HG03045 (cell line): ENCODE measurements around the gene TRPM6.
"Not testable (repeated sequence)": the region's sequence is repeated elsewhere in the genome, so short reads cannot be mapped to it uniquely, and the experiment has no call there.

ENCODE experiments used
- ATAC-seq: cut with Tn5 transposase; IDR thresholded peaks from one replicate; pipeline ENCODE4 v1.9.1; 2021; ENCODE audit warnings: mild to moderate bottlenecking, moderate library complexity; ENCODE audit not compliant: unreplicated experiment

Gene TRPM6, protein sequence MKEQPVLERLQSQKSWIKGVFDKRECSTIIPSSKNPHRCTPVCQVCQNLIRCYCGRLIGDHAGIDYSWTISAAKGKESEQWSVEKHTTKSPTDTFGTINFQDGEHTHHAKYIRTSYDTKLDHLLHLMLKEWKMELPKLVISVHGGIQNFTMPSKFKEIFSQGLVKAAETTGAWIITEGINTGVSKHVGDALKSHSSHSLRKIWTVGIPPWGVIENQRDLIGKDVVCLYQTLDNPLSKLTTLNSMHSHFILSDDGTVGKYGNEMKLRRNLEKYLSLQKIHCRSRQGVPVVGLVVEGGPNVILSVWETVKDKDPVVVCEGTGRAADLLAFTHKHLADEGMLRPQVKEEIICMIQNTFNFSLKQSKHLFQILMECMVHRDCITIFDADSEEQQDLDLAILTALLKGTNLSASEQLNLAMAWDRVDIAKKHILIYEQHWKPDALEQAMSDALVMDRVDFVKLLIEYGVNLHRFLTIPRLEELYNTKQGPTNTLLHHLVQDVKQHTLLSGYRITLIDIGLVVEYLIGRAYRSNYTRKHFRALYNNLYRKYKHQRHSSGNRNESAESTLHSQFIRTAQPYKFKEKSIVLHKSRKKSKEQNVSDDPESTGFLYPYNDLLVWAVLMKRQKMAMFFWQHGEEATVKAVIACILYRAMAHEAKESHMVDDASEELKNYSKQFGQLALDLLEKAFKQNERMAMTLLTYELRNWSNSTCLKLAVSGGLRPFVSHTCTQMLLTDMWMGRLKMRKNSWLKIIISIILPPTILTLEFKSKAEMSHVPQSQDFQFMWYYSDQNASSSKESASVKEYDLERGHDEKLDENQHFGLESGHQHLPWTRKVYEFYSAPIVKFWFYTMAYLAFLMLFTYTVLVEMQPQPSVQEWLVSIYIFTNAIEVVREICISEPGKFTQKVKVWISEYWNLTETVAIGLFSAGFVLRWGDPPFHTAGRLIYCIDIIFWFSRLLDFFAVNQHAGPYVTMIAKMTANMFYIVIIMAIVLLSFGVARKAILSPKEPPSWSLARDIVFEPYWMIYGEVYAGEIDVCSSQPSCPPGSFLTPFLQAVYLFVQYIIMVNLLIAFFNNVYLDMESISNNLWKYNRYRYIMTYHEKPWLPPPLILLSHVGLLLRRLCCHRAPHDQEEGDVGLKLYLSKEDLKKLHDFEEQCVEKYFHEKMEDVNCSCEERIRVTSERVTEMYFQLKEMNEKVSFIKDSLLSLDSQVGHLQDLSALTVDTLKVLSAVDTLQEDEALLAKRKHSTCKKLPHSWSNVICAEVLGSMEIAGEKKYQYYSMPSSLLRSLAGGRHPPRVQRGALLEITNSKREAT (N-terminal part only)

DNA sequence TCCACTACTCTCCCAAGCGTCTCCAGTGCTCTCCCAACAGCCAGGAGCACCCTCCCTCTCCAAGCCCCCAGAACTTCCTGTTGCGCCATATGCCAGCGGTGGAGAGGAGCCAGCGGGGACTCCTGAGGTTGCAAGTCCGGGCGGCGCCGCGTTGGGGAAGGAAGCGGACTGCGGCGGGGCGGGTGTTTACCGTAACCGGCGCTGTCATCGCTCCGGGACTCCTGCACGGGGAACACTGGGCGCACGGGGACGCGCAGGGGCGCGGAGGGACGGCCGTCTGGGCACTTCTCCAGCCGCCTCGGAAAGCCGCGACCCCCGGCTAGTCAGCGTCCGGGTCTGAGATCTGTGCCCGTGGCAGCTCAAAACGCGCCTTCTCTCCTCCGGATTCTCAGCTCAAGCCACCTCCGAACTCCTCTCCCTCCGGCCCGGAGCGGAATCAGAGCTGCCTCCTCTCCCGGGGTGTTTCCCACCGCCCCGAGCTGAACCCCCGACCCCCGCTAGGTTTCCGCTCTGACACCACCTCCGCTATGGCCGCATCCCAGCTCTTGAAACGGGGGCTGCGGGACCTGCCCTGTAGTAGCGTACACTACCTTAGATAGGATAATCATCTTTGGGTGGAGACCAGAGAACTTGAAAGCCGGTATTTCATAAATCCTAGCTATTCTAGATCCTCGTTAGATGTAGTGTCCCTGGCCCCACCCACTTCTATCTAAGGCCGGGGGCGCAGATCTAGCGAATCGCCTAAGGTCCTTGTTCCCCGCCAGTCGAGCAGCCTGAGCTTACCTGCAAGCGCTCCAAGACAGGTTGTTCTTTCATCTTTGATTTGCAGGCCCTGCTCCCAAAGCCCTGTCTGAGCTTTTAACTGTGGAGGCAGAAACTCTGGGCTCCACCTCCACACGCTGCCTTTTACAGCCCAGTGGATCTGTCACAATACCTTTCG is at the start of gene TRPM6:
Gene TRPM6, minus strand, starts transcription at position 881 of the 940 bp plus-strand sequence. Its CDS starts 65 bp downstream, at position 816.
- ATAC-seq: no peak

DNA sequence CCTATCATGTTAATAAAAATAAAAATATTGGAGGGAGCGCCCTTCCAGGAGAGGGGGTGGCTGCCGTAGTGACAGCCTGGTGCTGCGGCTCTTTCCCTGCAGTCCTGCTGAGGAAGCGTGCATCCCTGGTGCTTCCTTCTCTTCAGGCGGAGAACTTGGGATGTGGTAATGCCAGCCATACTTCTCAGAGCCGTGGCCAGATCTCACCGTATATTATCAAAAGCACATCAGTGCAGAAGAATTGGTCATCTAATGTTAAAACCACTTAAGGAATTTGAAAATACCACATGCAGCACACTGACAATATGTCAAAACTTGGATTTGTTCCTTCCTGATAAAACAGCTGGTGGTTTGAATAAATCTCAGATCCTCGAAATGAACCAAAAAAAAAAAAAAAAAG is 47.3 kb upstream of the TRPM6 start:
- no peak for ATAC-seq

DNA sequence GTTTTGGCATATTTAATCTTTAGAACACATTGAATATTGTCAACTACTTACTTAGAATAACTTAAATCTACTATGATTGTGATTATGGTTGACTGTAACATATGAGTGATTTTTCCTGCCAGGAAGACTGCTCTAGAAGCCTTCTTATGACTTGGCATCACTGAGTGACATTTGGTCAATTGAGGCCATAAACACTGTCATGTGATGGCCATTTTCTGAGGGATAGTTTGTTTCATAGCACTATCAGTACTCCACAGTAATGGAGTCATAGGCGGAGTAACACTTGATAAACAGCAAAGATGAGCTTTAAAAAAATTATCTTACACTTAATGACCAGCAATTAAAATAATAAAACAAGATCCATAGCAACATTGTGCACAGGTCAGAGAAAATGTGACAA is 34.0 kb upstream of the TRPM6 start:
- no peak for ATAC-seq

DNA sequence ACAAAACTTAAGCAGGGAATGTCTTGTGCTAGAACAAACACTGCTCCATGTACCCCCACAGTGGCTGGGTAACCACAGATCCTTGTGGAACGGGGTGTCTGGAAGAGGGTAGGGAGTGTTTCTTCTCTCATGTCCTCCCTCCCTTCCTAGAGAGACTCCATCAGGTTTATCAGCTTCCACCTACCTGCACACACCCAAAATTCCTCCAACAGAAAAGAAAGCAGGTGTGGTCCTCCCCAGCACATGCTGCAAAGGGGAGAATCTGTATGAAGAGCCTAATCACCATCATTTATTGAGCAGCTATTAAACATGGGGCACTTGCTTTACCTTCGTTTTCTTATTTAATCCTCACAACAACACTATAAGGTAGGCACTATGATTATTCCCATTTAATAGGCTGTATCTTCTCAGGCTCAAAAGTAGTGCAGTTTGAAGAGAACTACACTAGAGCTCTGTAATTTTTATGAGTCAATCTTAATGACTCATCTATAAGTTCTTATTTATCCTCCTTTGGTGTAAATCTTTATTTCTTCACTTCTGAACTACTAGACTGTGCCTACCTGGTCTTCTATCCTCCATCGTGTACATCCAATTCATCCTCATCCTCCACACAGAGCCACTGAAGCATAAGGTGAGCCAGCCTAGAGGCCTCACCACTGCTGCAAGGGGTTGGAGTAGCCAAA is 33.4 kb upstream of the TRPM6 start:
- no peak for ATAC-seq

DNA sequence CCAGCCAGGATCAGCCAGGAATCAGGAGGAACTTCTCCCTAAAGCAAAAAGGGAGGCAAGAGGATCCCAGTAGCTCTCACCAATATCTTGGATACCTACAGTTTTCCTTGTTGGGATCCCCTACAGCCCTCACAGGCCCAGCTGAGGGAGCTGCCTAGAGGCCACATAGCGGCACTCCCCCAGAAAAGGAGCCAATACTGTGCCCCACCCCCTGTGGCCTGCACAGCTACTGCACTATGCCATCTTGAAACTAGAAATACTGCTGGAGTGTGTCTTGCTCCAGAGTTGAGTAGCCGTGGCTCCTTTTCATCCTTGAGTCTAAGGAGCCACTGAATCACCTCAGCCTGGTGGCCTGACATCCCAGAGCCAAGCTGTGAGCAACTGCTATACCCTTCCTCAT is 22.3 kb upstream of the TRPM6 start:
- no peak for ATAC-seq

DNA sequence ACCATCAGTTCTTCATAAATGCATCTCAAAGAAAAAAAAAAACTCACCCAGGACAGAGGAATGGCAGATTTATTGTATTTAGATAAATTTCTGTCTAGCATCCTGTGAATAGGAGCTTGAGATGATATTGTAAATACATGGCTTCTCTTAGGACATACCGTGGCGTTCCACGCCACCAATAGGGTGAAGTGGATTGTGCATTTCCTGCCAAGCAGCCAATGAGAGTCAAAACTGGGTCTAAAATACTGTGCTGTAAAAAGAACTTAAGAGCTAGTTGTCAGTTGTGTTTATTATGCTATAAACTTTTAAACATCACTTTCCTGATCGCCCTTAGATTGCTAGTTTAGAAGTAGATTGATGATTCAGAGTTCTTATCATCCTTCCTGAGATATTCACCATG is 20.9 kb upstream of the TRPM6 start:
- ATAC-seq: no peak

DNA sequence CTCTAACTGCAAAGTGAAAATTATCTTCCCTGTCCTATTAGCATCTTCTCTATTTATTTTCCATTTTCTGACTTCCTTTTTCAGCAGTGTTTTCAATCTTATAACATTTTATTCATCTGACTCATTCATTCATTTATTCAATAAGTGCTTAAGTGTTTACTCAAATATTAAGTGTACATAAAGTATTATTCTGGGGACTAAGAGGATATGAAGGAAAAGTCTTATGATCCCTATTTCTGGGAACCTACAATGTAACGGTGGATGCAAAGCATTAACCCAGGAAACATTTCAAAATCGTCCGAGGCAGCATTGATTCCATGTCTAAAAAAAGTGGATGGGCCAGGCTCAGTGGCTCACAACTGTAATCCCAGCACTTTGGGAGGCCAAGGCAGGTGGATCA is 19.4 kb upstream of the TRPM6 start:
- no peak for ATAC-seq

DNA sequence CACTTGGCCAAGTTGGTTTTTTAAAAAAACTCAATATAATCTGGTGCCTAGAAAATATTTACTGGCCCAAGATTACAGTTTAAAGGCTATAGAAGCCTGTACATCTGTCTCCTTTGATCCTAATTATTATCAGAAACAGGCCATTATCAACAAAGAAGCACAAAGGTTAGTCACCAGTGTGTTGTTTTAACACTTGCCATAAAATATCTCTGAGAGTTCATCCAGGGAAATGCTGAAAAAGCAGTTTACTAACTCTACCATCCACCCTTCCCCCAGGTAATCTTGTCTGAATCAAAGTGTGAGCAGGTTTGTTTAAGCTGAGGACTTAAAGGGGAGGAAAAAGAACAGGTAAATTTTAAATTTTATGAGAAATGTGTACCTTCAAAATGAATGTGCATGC is 13.3 kb upstream of the TRPM6 start:
- no peak for ATAC-seq

DNA sequence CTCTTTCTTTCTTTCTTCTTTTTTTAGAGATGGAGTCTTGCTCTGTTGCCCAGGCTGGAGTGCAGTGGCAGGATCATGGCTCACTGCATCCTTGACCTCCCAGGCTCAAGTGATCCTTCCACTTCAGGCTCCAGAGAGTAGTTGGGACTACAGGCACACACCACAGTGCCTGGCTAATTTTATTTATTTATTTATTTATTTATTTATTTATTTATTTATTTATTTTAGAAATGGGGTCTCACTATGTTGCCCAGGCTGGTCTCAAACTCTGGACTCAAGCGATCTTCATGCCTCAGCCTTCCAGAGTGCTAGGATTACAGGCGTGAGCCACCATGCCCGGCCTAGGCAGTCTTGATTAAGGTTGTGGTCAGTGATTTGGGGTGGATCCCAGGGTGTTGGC is 728 bp upstream of the TRPM6 start:
- ATAC-seq: not testable (repeated sequence)

DNA sequence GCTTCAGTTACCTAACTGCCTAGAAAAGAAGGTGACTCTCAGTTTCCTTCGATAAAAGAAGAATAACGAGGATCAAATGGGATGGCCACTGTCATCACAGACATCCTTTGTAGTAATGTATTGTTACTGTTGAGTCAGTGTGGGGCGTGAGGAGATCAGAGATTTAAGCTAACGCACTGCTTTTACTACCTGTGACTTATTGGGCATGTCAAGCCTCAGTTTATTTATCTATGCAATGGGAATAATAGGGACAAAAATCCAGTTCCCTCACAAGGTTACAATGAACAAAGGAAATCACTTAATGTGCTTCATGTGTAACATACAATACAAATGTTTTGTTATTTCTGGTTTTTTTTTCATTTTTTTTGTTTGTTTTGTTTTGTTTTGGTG is 255 bp upstream of the TRPM6 start:
- no peak for ATAC-seq

DNA sequence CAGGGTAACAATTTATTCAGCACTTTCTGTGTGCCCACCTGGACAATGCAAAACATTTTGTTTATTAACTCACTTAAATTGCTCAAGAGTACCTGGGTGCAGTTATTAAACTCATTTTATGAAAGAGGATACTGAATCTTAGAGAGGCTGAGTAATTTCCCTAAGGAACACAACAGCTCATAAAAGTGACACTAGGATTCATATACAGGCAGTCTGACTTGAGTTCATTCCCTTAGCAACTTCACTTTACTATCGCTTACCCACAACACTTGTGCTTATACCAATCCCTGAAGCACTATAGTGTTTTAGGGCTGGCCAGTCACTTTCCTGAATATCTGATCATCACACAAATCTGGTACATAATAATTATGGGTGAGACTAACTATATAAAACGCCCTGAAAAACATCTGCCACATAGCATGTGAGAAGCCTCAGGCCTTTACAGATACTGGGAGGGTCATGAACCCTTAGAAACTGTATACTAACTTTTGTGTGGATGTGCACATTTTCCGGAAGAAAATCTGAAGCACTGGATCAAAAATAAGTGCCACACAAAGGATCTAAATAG is 11.3 kb downstream of the TRPM6 start:
- no peak for ATAC-seq

DNA sequence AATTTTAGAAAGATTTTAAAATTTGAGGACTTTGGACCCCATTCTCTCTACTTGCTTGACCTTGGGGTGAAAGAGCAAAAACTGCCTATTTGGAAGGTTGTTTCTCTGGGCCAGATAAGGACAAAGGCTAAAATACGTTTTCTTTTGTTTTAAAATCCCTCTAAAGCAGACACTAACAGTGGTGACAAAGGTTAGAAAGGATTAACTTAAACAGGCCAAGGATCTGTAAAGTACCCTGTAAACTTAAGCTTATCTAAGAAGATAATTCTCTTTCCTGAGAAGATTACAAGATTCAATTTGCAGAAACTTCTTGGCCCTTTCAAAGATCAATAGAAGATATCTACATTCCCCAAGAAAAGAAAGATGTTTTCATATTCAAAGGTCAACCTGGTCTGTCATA is 12.1 kb downstream of the TRPM6 start:
- no peak for ATAC-seq

DNA sequence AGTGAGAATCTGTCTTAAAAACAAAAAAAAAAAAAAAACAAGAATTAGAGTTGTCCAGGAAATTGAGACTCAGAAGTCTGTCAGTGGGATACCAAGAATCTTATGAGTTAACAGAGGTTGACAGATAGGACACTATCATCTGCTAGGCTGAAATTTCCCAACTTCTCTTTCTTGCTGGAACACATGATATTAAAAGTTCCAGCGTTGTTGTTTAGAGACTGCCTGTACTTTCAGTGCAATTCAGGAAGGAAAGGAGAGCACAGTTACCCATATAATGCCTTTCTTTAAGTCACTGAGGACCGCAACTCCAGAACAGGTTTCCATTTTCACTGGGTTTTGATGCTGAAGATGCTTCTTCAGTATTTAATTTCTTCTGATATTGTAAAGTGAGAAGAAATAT is 13.5 kb downstream of the TRPM6 start:
- no peak for ATAC-seq

DNA sequence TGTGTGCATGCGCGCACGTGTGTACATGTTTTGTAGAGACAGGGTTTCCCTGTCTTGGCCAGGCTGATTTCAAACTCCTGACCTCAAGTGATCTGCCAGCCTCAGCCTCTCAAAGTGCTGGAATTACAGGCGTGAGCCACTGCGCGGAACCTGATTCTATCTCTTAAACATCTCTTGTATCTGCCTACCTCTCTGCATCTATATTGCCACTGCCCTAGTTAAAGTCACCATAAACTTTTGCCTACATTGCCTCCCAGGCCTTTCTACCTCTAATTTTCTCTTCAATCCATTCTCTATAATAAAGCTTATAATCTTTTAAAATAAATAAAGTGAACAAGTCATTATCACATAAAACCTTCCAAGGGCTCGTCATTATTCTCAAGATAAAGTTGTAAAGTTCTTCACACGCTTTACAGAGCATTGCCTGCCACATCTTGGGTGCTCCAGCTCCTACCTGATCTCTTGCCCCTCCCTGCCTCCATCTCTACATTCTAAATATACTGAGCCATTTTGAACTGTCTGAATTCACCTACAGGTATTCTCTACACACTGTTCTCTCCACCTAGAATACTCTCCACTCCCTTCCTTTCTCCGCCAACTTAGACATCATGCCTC is 15.0 kb downstream of the TRPM6 start:
- ATAC-seq: no peak

DNA sequence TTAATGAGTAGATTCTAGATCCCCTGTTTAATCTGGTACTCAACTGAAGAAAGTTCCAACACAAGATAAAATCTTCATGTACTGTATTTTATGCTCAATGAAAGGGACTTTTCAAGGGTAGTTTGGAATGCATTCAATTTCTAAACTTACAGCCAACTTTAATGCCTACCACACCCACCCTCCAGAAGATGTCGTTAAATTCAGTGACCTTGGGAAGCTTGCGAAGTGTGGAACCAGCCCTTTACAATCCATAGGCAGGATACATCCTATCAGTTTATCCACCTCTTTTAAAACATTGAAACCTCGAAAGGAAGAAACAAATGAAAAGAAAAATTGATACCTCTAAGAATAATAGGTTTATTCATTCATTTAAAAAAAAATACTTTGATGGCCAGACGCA is 20.2 kb downstream of the TRPM6 start:
- ATAC-seq: no peak

DNA sequence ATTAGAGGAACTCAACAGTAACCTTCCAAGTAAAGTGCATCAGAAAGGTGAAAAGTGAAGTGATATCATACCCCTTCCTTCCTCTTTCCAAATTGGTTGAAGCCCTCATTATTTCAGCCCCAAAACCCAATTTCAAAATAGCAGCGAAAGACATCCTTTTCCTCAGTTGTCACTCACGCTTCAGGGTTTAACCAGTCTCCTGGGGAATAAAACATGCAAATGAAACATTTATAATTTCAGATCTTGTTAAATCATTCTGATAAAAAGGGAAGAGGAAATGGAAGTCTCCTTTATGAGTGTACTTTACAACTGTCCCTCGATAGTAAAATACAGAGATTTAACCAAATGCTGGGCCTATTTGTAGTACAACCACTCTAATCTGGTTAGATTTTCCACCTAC is 22.5 kb downstream of the TRPM6 start:
- ATAC-seq: no peak

DNA sequence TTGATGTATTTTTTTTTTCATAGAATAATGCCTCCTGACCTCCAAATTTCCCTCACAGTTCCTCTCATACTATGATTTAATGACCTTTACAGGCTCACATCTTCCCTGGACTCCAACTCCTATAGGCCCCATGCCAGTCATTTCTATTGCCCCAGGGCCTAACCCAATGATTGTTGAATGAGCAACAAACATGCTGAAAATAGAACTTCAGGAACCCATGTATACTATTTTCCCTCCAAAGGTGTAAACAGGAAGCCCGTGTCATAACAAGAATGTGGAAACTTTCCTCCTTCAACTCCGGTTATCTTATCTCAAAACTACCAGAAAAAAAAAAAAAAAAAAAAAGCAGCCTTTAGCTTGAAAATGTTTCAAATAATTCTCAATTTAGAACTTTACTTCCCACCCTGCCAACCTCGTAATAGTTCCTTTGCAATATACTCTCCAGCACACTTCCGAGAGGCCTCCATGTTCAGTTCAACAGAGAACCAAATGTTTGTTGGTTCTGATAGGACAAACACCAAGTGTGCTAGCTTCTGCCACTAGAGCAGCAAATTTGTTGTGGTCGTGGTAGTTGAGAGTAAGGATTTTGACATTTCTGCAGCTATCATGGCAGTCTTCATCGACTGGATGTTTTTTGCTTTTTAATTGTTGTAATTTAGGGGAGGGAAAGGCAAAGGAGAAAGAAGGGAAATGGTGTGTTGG is 25.8 kb downstream of the TRPM6 start:
- ATAC-seq: no peak

DNA sequence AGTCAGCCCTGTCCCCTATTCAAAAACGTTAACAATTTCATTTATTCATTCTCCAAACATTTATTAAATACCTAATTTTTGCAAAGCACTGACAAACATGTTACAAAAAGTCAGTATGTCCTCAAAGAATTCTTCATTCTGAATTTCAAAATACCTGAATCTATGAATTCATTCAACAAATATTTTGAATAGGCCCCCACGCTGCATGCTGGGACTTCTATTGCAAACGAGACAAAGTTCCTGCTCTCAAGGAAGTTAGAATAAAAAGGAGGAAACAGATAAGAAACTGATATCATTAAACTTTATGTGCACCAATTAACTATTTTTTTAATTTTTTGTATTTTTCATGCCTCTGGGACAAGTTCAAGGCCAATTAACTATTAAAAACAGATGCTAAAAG is 26.6 kb downstream of the TRPM6 start:
- ATAC-seq: no peak
